ENCODE results near the gene XPR1.
A peak's percentile ranks its signal among the peaks of the same experiment; 100 is the strongest.

The XPR1 gene

DNA sequence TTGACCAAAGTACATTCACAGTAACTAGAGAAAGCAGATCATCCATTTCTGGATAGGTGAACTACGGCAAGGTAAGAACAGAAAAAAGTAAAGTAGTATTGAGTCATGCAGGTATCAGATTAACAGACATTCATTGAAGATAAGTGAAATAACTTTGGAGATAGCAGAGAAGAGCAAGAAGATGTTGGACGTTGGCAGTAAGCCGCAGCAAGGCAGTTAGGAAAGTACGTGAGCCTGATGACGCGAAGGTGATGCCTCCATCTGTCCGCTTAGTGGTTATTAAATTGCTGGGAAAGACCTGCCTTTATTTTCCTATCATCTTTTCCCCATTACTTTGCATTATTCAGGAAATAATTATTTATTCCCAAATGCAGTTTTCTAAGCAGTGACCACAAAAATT lies 256.0 kb downstream of the XPR1 start:
- no peak for DNase-seq (ENCODE audit: insufficient read length, low spot score)
- TF ChIP-seq, protein P1, sequence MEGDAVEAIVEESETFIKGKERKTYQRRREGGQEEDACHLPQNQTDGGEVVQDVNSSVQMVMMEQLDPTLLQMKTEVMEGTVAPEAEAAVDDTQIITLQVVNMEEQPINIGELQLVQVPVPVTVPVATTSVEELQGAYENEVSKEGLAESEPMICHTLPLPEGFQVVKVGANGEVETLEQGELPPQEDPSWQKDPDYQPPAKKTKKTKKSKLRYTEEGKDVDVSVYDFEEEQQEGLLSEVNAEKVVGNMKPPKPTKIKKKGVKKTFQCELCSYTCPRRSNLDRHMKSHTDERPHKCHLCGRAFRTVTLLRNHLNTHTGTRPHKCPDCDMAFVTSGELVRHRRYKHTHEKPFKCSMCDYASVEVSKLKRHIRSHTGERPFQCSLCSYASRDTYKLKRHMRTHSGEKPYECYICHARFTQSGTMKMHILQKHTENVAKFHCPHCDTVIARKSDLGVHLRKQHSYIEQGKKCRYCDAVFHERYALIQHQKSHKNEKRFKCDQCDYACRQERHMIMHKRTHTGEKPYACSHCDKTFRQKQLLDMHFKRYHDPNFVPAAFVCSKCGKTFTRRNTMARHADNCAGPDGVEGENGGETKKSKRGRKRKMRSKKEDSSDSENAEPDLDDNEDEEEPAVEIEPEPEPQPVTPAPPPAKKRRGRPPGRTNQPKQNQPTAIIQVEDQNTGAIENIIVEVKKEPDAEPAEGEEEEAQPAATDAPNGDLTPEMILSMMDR (IDR thresholded peaks at IDR 0.05; ENCODE audit: insufficient read depth, missing control alignments), result no peak
- FAIRE-seq, result peak; percentile 84

DNA sequence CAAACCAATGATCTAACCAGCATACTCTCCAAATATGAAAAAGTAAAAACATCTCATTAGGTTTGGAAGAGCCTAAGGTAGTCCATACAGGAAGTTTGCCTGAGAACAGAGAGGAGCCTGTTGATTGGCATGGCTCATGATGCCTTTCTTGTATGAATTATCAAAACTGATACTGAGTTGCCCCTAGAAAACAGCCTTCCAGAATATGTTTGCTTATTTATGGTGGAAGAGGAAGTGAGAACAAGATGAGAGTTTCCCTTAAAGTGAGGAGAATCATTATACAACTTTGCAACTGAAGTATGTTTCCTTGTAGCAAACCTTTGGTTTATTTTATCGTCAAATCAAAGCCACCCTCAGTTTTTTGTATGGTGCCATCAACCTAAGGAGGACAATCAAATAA lies 257.0 kb downstream of the XPR1 start:
- no peak for FAIRE-seq
- TF ChIP-seq, protein P1 (IDR thresholded peaks at IDR 0.05; ENCODE audit: insufficient read depth, missing control alignments), result no peak
- DNase-seq (ENCODE audit: insufficient read length, low spot score), result no peak

DNA sequence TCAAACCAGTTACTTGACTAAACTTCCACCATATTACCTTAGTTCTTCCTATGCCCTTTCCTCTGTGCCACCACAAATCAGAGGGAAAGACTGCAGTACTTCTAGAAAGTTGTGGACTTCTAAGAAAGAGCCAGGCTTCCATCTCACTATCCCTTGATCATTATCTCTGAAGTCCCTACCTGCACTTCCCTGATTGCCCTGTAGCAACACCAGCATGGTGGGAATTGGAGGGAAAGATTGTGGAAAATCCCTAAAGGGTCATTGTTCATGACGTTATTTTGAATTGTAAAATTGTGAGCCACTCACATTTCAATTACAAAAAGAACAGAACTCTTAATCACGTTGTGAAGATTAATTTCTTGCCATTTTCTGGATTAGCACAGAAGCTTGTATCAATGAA lies 257.5 kb downstream of the XPR1 start:
- FAIRE-seq, result peak; percentile 55
- DNase-seq (ENCODE audit: insufficient read length, low spot score), result no peak
- TF ChIP-seq, protein P1 (IDR thresholded peaks at IDR 0.05; ENCODE audit: insufficient read depth, missing control alignments), result no peak

DNA sequence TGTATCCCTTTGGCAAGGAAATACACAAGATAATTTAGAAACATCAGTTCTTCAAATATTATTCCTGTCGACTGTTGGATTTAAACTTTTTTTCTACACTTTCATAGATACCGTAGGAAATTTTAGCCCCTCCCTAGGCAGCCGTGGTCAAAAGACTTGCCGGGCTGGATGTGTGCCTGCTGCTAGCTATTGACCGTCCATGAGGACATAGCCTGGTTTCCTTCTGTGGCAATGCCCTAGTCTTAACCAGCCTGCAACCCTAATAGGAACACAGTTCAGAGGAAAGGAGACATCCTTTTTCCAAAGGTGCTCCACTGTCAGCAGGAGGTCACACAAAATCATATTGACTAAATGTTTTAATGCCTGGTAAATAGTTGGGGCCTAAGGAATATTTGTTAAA lies 260.4 kb downstream of the XPR1 start:
- DNase-seq (ENCODE audit: insufficient read length, low spot score), result no peak
- no peak for FAIRE-seq
- TF ChIP-seq, protein P1 (IDR thresholded peaks at IDR 0.05; ENCODE audit: insufficient read depth, missing control alignments), result no peak

DNA sequence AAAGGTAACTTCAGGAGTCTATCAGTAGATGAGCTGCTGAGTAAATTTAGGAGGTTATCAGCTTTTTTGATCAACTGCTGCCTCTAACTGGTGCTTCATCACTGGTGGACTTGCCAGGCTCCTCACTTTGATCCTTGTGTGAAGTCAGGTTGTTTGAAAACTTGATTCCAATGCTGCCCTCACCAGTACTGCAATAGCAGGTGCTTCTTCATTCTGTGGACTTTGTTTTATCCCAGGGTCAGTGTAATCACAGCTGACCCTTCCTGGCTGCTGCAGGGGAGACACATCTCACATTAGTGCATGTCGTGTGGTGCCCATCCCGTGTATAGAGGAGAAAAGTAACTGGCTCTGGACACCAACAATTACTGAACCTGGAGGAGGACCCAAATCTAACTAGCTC lies 260.9 kb downstream of the XPR1 start:
- DNase-seq (ENCODE audit: insufficient read length, low spot score) (no peak), FAIRE-seq (no peak)
- TF ChIP-seq, protein P1 (IDR thresholded peaks at IDR 0.05; ENCODE audit: insufficient read depth, missing control alignments), result no peak

DNA sequence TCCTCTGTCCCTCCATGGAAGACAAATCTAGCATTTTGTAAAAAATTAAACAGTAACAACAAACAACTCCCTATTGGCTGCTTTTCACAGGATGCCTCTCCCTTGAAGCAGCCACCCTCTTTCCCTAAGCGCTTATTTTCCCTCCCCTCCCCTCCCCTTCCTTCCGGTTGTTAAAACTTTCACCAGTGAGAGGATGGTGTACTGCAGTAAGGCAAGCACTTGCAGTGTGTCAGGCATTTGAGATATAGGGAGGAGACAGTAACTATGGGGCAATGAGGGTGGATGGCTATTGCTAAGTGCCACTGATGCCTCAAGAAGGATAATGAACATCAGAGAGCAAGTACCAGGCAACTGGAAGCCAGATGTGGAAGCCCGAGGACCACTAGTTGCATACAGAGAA lies 261.8 kb downstream of the XPR1 start:
- TF ChIP-seq, protein P1 (IDR thresholded peaks at IDR 0.05; ENCODE audit: insufficient read depth, missing control alignments), result no peak
- no peak for FAIRE-seq
- no peak for DNase-seq (ENCODE audit: insufficient read length, low spot score)

DNA sequence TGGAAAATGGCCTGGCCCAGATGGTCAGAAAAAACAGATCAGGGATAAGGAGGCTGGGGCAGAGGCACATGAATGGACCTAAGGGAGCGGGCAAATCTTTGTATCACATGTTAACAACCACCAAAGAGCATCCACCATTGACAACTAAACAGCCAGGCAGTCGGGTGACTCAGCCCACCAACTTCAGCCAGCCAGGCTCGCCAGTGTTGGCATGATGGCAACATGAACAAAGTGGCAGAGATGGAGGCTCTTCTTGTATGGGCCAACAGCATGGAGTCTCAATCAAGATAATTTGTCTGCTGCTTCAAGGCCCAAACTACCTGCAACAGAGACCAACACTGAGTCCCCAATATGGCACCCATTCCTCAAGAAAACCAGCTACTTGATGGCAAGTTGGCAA lies 264.3 kb downstream of the XPR1 start:
- no peak for DNase-seq (ENCODE audit: insufficient read length, low spot score)
- FAIRE-seq, result no peak
- TF ChIP-seq, protein P1 (IDR thresholded peaks at IDR 0.05; ENCODE audit: insufficient read depth, missing control alignments), result no peak

All from D721Med (cell line).